Measurements from ENCODE around the gene TFIP11.

The TFIP11 gene

DNA sequence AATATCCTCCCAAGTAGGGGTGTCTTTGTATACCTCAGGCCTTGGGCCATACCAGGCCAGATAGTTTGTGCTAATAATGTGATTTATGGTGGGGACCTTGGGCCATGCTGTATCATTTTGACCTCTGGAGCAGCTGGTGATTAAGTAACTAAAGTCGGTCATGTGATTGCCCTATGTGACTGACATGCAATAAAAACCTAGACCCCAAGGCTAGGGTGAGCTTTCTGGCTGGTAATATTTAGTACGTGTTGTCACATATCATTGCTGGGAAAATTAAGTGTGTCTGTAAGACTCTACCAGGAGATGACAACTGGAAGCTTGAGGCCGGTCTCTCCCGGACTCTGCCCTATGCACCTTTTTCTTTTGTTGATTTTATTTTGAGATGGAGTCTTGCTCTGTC lies 12.6 kb upstream of the TFIP11 start:
- no peak overlapping the region for H3K4me3 ChIP-seq (ENCODE audit: low read length)
- DNase-seq (ENCODE audit: low read depth): no peak
- TF ChIP-seq, protein P1, sequence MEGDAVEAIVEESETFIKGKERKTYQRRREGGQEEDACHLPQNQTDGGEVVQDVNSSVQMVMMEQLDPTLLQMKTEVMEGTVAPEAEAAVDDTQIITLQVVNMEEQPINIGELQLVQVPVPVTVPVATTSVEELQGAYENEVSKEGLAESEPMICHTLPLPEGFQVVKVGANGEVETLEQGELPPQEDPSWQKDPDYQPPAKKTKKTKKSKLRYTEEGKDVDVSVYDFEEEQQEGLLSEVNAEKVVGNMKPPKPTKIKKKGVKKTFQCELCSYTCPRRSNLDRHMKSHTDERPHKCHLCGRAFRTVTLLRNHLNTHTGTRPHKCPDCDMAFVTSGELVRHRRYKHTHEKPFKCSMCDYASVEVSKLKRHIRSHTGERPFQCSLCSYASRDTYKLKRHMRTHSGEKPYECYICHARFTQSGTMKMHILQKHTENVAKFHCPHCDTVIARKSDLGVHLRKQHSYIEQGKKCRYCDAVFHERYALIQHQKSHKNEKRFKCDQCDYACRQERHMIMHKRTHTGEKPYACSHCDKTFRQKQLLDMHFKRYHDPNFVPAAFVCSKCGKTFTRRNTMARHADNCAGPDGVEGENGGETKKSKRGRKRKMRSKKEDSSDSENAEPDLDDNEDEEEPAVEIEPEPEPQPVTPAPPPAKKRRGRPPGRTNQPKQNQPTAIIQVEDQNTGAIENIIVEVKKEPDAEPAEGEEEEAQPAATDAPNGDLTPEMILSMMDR (conservative IDR thresholded peaks at IDR 0.05; ENCODE audit: low read length): no peak

DNA sequence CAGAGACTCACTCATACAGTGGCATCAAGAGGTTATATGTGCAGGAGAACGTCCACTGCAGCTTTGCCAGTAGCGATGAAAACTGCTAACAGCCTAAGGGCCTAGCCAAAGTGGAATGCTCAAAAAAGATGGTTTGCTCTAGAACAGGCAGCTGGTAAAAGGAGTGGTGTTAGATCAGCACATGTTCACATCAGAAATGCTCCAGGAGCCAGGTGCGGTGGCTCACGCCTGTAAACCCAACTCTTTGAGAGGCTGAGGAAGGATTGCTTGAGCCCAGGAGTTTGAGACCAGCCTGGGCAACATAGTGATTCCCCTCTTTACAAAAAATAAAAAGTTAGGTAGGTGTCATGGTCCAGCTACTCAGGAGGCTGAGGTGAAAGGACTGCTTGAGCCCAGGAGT lies 10.3 kb upstream of the TFIP11 start:
- DNase-seq (ENCODE audit: low read depth): no peak
- TF ChIP-seq, protein P1 (conservative IDR thresholded peaks at IDR 0.05; ENCODE audit: low read length): no peak

DNA sequence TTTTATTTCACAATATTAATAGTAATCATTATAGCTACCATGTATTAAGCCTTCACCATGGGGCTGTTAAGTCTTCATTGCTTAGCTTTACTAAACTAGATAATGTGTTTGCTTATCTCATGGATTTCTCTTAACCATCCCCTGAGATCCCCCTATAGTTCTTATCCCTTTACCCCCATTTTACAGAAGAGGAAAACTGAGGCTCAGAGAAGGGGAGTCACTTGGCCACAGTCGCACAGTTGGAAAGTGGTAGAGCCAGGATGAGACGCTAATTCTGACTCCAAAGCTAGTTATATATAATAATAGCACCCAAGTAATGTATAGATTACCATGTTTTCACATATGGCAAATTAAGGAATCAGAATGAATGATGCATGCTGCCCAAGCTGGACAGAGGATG lies 9.7 kb upstream of the TFIP11 start:
- no peak for DNase-seq (ENCODE audit: low read depth)
- H3K4me3 ChIP-seq (ENCODE audit: low read length): no peak overlapping the region
- TF ChIP-seq, protein P1 (conservative IDR thresholded peaks at IDR 0.05; ENCODE audit: low read length): no peak

More for the DNA sequence above, 10.3 kb upstream of the TFIP11 start:
- no peak overlapping the region for H3K4me3 ChIP-seq (ENCODE audit: low read length)

DNA sequence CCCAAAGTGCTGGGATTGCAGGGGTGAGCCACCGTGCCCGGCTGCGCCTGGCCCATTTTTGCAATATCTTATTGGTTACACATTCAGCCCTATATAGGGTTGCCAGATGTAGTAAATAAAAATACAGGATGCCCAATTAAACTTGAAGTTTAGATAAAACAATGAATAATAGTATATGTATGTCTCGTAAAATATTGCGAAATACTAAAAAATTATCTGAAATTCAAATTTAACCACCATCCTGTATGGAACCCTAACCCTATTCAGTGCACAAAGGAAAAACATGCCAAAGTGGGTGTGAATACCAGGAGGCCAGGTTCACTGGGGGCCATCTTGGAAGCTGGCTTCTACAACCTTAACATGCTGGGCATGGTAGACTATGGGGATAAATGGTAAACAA lies 5.2 kb upstream of the TFIP11 start:
- H3K4me3 ChIP-seq (ENCODE audit: low read length): no peak overlapping the region
- TF ChIP-seq, protein P1 (conservative IDR thresholded peaks at IDR 0.05; ENCODE audit: low read length): no peak
- no peak for DNase-seq (ENCODE audit: low read depth)

DNA sequence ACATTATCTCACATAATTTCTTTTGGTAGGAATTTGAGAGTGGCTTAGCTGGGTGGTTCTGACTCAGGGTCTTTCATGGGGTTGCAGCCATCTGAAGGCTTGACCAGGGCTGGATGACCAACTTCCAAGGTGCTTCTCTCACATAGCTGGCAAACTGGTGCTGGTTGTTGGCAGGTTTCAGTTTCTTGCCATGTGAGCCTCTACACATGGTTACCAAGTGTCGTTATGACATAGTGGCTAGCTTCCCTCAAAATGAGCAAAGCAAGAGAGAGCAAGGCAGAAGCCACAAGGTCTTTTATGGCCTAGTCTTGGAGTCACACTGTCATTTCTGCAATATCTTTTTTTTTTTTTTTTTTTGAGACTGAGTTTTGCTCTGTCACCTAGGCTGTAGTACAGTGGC lies 4.2 kb upstream of the TFIP11 start:
- TF ChIP-seq, protein P1 (conservative IDR thresholded peaks at IDR 0.05; ENCODE audit: low read length): no peak

DNA sequence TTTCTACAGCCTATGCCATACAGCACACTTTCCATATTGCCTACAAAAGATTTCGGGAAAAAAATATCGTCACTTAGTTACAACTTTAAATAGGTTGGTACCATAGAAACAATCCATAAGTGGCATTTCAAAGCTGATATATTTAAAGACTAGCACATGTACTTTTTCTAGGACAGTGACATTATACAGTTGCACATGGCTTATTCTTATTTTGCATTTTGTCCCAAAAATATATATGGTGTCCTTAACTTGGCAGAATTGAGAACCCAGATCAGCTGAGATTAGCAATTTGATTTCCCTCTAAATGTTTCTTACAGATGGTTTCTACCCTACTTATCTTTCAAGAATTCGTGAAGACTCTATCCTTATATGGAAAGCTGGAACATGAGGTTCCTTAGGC lies 3.7 kb upstream of the TFIP11 start:
- TF ChIP-seq, protein P1 (conservative IDR thresholded peaks at IDR 0.05; ENCODE audit: low read length): no peak
- no peak overlapping the region for H3K4me3 ChIP-seq (ENCODE audit: low read length)
- DNase-seq (ENCODE audit: low read depth): no peak

More for the DNA sequence above, 4.2 kb upstream of the TFIP11 start:
- no peak overlapping the region for H3K4me3 ChIP-seq (ENCODE audit: low read length)
- no peak for DNase-seq (ENCODE audit: low read depth)

DNA sequence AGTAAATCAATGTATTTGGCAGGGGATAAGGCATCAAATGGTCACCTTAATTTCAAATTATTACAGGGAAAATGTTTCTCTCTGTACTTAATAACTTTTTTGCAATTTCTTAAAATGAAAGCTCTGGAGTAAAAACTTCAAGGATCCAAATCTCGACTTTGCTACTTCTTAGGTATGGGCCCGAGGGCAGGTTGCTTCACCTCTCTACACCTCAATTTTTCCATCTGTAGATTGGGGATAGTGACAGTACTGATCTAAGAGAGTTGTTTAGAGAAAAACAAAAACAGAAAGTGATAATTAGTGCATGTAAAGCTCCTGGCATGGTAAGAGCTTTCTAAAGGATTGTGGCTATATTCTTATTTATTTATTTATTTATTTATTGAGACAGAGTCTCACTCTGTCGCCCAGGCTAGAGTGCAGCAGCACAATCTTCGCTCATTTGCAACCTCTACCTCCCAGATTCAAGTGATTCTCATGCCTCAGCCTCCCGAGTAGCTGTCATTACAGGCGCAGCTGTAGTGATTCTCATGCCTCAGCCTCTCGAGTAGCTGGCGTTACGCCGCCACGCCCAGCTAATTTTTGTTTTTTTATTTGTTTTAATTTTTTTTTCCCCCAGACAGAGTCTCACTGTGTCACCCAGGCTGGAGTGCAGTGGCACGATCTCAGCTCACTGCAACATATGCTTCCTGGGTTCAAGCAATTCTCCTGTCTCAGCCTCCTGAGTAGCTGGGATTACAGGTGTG lies 2.3 kb upstream of the TFIP11 start:
- DNase-seq (ENCODE audit: low read depth): no peak
- TF ChIP-seq, protein P1 (conservative IDR thresholded peaks at IDR 0.05; ENCODE audit: low read length): no peak
- no peak overlapping the region for H3K4me3 ChIP-seq (ENCODE audit: low read length)
